Lower leg skin (tissue), 4 donors: ENCODE data around the gene OSBP2. TPM values are rescaled to one million over a fixed set of nuclear protein-coding genes. Genes with fewer than 3 reads are reported as not detected.
A peak's percentile ranks its signal among the peaks of the same experiment; 100 is the strongest.

ENCODE experiments used
- DNase-seq, 2 donors: peaks; one replicate each; pipeline ENCODE4 v3.0.0-alpha.2; 2019; ENCODE audit warnings: low spot score in 2 of 2
- H3K4me3 ChIP-seq: fragments of 200-600 bp; sonication (generic); 2 replicates; pipeline ENCODE4 v1.5.1; 2017; ENCODE audit warnings: mild to moderate bottlenecking, low read depth; ENCODE audit not compliant: poor library complexity, severe bottlenecking
- CTCF ChIP-seq, 3 donors: fragments of 450-650 bp; IDR thresholded peaks; one replicate each; pipeline ENCODE4 v1.5.1; 2016; ENCODE audit warnings: antibody characterized with exemption in 3 of 3, mild to moderate bottlenecking in 3 of 3, moderate library complexity in 2 of 3
- POLR2A ChIP-seq, 2 donors: fragments of 450-650 bp; IDR thresholded peaks; one replicate each; pipeline ENCODE4 v1.6.1; 2016 to 2017; ENCODE audit warnings: antibody characterized with exemption in 2 of 2, mild to moderate bottlenecking in 1 of 2, moderate library complexity in 1 of 2
- WGBS, 2 donors: methylation state at CpG; one replicate each; pipeline ENCODE4 v1.1.5; 2018; 5-methylcytosine and 5-hydroxymethylcytosine counted together
- intact Hi-C: fragments of 100-400 bp; cut with DNase I; formaldehyde crosslinking; loops from one replicate; pipeline ENCODE4 v1.15.0; 2023; ENCODE audit warnings: low total_unique reads
- total RNA-seq, 4 donors: library from RNA; depleted of rRNA; stranded (reverse); fragments of >200 nt; gene quantifications; one replicate each; pipeline ENCODE4 v1.1.0, GENCODE V29; 2016

OSBP2 gene
- total RNA-seq, 4 donors from 2014 or later: 7.2 to 13.3 (median 10.0) TPM

- peak; percentile 24 to 86 for DNase-seq
- intact Hi-C loops: no loop called here
- WGBS, 2 donors: 1 to 2% methylated on average over 23 to 29 of the region's 38 CpGs
- H3K4me3 ChIP-seq: peak overlapping the region; percentile 31
- TF ChIP-seq CTCF (IDR thresholded peaks at IDR 0.05) (no peak), POLR2A (IDR thresholded peaks at IDR 0.05) (no peak)
Observed at GRCh38 chr22:30694171-30694639, 469 bp upstream of the OSBP2 start.

- intact Hi-C loops: no loop called here
- TF ChIP-seq CTCF (IDR thresholded peaks at IDR 0.05): no peak
- no peak for TF ChIP-seq POLR2A (IDR thresholded peaks at IDR 0.05)
- DNase-seq: peak in 1 of 2 donors; percentile 87
- WGBS, 2 donors: 75 to 76% methylated on average over 12 to 14 of the region's 15 CpGs
- H3K4me3 ChIP-seq: no peak overlapping the region
Observed at GRCh38 chr22:30695351-30695851, 727 bp downstream of the OSBP2 start.

GRCh38 chr22:30695871-30696655 is 1.4 kb downstream of the OSBP2 start:
- TF ChIP-seq CTCF (IDR thresholded peaks at IDR 0.05) (no peak), POLR2A (IDR thresholded peaks at IDR 0.05) (no peak)
- no peak overlapping the region for H3K4me3 ChIP-seq
- DNase-seq: no peak
- 84 to 86% methylated on average over 7 of the region's 7 CpGs for WGBS, 2 donors
- intact Hi-C loops: no loop called here

- no peak for DNase-seq
- H3K4me3 ChIP-seq: no peak overlapping the region
- TF ChIP-seq CTCF (IDR thresholded peaks at IDR 0.05) (no peak), POLR2A (IDR thresholded peaks at IDR 0.05) (no peak)
- WGBS, 2 donors: 95 to 99% methylated on average over 7 of the region's 7 CpGs
- intact Hi-C loops: no loop called here
Observed at GRCh38 chr22:30697975-30698374, 3.3 kb downstream of the OSBP2 start.

- intact Hi-C loops: no loop called here
- 88 to 100% methylated on average over 1 of the region's 1 CpG for WGBS, 2 donors
- no peak for TF ChIP-seq CTCF (IDR thresholded peaks at IDR 0.05)
- TF ChIP-seq POLR2A (IDR thresholded peaks at IDR 0.05): no peak
- no peak overlapping the region for H3K4me3 ChIP-seq
- DNase-seq: no peak
Observed at GRCh38 chr22:30701872-30702271, 7.2 kb downstream of the OSBP2 start.
